Activated T-helper 2 cell treated with anti-CD3 and anti-CD28 coated beads, Interferon-gamma antibody, Interleukin-2, Interleukin-4, amounts not matched to agents 10 μg/mL and 5 μg/mL and 100 μg/mL, durations not matched to agents 14 hours and 24 hours and 36 hours (primary cell): ENCODE measurements around the gene SYPL2. TPM values are rescaled to one million over a fixed set of nuclear protein-coding genes. Genes with fewer than 3 reads are reported as not detected.

Experiments
- DNase-seq: peaks from one replicate; pipeline ENCODE4 v3.0.0; 2021; ENCODE audit warnings: low spot score
- H3K27ac Mint-ChIP-seq: one replicate; pipeline ENCODE4 v1.8.0; 2021; ENCODE audit warnings: mixed read lengths
- H3K27me3 Mint-ChIP-seq: one replicate; pipeline ENCODE4 v1.8.0; 2021; ENCODE audit warnings: low read depth, mixed read lengths
- H3K36me3 Mint-ChIP-seq: one replicate; pipeline ENCODE4 v1.8.0; 2021; ENCODE audit warnings: low read depth, mixed read lengths
- H3K4me1 Mint-ChIP-seq: one replicate; pipeline ENCODE4 v1.8.0; 2021; ENCODE audit warnings: low read depth, mixed read lengths
- H3K4me3 Mint-ChIP-seq: one replicate; pipeline ENCODE4 v1.8.0; 2021; ENCODE audit warnings: low read depth, mild to moderate bottlenecking, moderate library complexity, mixed read lengths
- H3K9me3 Mint-ChIP-seq: one replicate; pipeline ENCODE4 v1.8.0; 2021; ENCODE audit warnings: mixed read lengths
- intact Hi-C: fragments of 100-400 bp; cut with micrococcal nuclease; formaldehyde crosslinking; loops from one replicate; pipeline ENCODE4 v1.15.1; 2023
- total RNA-seq: library from RNA; stranded (reverse); gene quantifications from 2 replicates; pipeline ENCODE4 v1.2.3, GENCODE V29; 2022

Gene SYPL2
- total RNA-seq, result 0.11 TPM in 1 of 2 replicates, not detected in the other

DNA sequence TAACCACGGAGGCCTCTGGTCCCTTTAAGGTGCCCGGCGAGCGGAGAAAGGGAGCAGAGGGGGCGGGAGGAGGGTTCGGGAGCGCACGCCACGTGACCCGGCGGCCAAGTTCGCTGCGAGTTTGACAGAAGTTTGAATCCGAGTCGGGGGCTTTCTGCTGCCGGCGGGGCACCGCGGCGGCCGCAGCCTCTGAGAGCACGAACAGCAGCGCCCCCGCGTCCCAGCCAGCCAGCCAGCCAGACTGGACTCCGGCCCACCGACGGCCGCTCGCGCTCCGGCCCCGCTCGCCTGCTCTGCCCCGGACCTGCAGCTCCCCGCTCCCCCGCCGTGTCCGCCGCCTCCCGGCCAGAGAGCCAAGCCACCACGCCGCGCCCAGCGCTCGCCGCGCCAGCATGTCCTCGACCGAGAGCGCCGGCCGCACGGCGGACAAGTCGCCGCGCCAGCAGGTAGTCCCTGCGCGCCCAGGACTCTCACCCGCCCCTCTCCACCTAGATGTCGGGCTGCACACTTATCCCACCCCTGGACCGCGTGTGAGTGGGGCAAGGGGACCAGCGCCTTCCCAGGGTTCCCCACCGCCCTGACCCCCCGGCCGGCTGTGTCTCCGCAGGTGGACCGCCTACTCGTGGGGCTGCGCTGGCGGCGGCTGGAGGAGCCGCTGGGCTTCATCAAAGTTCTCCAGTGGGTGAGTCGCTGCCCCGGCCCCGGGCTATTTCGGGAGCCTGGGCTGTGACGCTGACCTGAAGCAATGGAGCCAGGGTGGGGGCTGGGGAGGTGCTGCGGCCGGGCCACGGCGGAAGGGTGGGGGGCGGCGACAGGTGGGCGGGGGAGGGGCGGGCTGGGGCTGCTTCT is at the start of gene SYPL2:
Gene SYPL2 (plus strand): TSS at position 95 of the 849 bp plus-strand sequence. CDS start 298 bp downstream, at position 393.
- H3K4me1 Mint-ChIP-seq, result no peaks in the 10 kb centered on the region
- DNase-seq, result no peak
- peaks cover 84% of the 10 kb centered on the region for H3K27me3 Mint-ChIP-seq
- H3K9me3 Mint-ChIP-seq, result no peaks in the 10 kb centered on the region
- H3K4me3 Mint-ChIP-seq, result peak within 1 kb of the TSS; percentile 55
- intact Hi-C loops, result no loop called here
- H3K27ac Mint-ChIP-seq, result no peak within 1 kb of the TSS
- H3K36me3 Mint-ChIP-seq, result no peaks in the 10 kb centered on the region

DNA sequence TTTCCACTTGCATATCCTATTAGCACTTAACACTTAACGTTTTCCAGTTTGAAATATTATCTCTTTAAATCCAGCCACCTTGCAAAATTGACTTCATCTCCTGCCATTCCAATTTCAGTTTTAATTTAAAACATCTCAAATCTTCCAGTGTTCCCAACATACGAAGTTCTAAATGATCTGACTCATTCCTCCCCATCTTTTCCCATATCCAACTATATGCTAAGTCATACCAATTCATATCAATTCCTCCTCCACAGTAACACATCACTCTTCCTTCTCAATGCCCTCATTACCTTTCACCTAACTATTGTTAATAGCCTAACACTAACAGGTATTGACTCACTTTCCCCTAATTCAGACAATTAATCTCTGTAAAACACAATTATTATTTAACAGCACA is 42.8 kb upstream of the SYPL2 start:
- peak overlapping the region; percentile 12 for H3K27ac Mint-ChIP-seq
- H3K9me3 Mint-ChIP-seq, result no peaks in the 10 kb centered on the region
- DNase-seq, result no peak
- H3K4me3 Mint-ChIP-seq, result peak overlapping the region; percentile 6
- peaks cover 28% of the 10 kb centered on the region for H3K4me1 Mint-ChIP-seq
- peaks cover 58% of the 10 kb centered on the region for H3K36me3 Mint-ChIP-seq
- intact Hi-C loops, result no loop called here
- no peaks in the 10 kb centered on the region for H3K27me3 Mint-ChIP-seq

GRCh38 chr1:109425391-109426280 is 40.7 kb upstream of the SYPL2 start:
- Mint-ChIP-seq H3K4me3 (peak overlapping the region; percentile 95), H3K4me1 (peaks cover 28% of the 10 kb centered on the region), H3K27ac (peak overlapping the region; percentile 97), H3K27me3 (no peaks in the 10 kb centered on the region), H3K36me3 (peaks cover 41% of the 10 kb centered on the region), H3K9me3 (no peaks in the 10 kb centered on the region)
- intact Hi-C loops, result loop anchor here (1.0 to 5.0 kb wide), 8 partner anchors 27 to 913 kb away; partner anchors contain the start of genes AMPD2, ATXN7L2, GNAI3 and GNAT2
- no peak for DNase-seq

DNA sequence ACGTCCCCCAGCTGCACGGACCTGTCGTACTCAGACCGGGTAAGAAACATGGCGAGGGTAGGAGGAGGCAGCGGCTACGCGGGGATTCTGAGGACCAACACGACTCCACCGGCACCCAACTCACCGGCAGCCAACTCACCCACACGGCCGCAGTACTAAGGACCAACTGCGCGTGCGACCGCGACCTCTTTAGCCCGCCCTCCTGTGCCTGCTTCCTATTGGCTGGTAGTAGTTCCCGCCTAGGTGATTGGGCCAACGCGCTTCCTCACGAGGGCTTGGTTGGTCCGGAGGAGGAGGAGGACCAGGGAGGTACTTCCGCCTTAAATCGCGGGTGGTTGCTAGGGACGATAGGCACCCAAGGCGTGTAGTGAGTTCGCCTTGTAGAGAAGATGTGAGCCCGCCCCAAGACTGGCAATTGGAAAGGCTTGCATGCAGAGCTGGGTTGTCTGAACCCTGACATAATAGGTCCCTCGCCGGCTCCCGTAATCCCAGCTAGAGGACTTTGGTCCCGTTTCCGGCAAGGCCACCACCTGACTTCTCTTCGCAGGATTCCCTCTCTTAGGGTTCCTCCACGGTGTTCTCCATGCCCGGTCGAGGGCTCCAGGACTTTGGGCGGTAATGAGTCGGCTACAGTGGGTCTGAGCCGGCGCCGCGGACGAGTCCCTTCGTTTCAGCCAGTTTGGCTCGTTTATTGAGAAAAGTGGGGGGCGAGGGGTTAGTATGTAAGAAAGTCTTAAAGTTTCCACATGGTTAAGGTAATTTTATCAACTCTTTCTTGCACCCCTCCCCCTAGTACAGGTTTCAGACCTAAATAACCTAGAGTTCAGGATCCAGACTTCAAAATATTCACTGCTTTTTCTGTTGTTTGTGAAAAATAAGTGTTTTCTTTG is 39.8 kb upstream of the SYPL2 start, which contains the start of gene PSMA5:
Gene PSMA5 (minus strand): TSS at position 168 of the 890 bp plus-strand sequence. CDS start 118 bp downstream, at position 50.
- peaks cover 32% of the 10 kb centered on the region for H3K36me3 Mint-ChIP-seq
- peak; percentile 96 for DNase-seq
- H3K9me3 Mint-ChIP-seq, result no peaks in the 10 kb centered on the region
- peak within 1 kb of the TSS; percentile 97 for H3K27ac Mint-ChIP-seq
- H3K4me1 Mint-ChIP-seq, result peaks cover 28% of the 10 kb centered on the region
- peak within 1 kb of the TSS; percentile 95 for H3K4me3 Mint-ChIP-seq
- intact Hi-C loops, result loop anchor here (1.0 to 5.0 kb wide), 8 partner anchors 28 to 912 kb away; partner anchors contain the start of genes AMPD2, ATXN7L2, GNAI3 and GNAT2
- H3K27me3 Mint-ChIP-seq, result no peaks in the 10 kb centered on the region

DNA sequence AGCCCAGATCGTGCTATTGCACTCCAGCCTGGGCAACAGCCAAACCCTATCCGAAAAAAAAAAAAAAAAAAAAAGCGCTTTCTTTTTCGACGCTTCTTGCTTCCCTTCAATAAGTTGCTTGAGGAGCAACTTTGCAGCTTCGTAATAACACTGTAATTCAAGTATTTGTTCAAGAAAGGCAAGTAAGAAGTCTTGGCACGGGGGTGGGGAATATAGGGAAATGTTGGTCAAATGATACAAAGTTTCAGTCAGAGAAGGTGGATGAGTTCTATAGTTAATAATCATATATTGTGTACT is 39.2 kb upstream of the SYPL2 start:
- intact Hi-C loops, result loop anchor here (2.0 to 5.0 kb wide), 6 partner anchors 28 to 912 kb away; partner anchors contain the start of genes AMPD2, GNAI3, GNAT2 and RBM15
- peaks cover 25% of the 10 kb centered on the region for H3K4me1 Mint-ChIP-seq
- H3K27me3 Mint-ChIP-seq, result no peaks in the 10 kb centered on the region
- H3K36me3 Mint-ChIP-seq, result peaks cover 29% of the 10 kb centered on the region
- peak overlapping the region; percentile 95 for H3K4me3 Mint-ChIP-seq
- DNase-seq, result no peak
- no peaks in the 10 kb centered on the region for H3K9me3 Mint-ChIP-seq
- peak overlapping the region; percentile 97 for H3K27ac Mint-ChIP-seq

DNA sequence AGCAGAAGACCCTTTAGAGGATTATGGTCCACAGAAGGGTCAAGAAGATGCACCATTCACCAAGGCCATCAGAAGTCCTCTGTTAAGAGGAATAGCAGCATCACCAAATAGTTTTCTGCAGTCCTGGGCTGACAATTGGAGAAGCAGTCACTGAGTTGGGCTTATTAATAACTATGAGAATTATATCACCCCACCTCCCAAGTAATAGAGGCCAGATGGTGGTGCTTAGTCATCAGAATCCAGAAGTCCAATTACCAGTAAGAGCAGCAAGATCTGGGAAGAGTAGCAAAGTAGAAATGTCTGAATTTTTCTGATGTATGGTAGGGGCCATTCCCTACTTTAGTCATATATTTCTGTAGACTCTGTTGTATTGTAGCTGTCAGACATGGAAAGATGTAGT is 34.0 kb upstream of the SYPL2 start:
- H3K4me3 Mint-ChIP-seq, result no peak overlapping the region
- H3K36me3 Mint-ChIP-seq, result no peaks in the 10 kb centered on the region
- intact Hi-C loops, result no loop called here
- H3K9me3 Mint-ChIP-seq, result peaks cover 3% of the 10 kb centered on the region
- peaks cover 7% of the 10 kb centered on the region for H3K4me1 Mint-ChIP-seq
- no peaks in the 10 kb centered on the region for H3K27me3 Mint-ChIP-seq
- H3K27ac Mint-ChIP-seq, result no peak overlapping the region
- no peak for DNase-seq

DNA sequence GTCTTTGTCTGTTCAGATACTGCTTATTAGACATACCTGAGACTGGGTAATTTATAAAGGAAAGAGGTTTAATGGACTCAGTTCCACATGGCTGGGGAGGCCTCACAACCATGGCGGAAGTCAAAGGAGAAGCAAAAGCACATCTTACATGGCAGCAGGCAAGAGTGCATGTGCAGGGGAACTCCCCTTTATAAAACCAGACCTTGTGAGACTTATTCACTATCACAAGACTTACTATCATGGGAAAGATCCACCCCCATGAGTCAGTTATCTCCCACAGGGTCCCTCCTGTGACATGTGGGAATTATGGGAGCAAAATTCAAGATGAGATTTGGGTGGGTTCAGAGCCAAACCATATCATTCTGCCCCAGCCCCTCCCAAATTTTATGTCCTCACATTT is 33.0 kb upstream of the SYPL2 start:
- Mint-ChIP-seq H3K9me3 (peaks cover 3% of the 10 kb centered on the region), H3K4me1 (peaks cover 6% of the 10 kb centered on the region), H3K36me3 (no peaks in the 10 kb centered on the region), H3K4me3 (no peak overlapping the region), H3K27me3 (no peaks in the 10 kb centered on the region), H3K27ac (no peak overlapping the region)
- intact Hi-C loops, result no loop called here
- DNase-seq, result no peak

DNA sequence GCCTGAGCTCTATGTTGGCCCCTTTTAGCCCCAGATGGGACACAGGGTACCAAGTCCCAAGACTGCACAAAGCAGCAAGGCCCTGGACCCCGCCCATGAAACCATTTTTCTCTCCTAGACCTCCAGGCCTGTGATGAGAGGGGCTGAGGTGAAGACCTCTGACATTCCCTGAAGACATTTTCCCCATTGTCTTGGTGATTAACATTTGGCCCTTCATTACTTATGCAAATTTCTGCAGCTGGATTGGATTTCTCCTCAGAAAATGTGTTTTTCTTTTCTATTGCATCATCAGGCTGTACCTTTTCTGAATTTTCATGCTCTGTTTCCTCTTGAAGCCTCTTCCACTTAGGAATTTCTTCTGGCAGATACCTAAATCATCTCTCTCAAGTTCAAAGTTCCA is 31.9 kb upstream of the SYPL2 start:
- Mint-ChIP-seq H3K4me3 (no peak overlapping the region), H3K36me3 (no peaks in the 10 kb centered on the region), H3K4me1 (peaks cover 4% of the 10 kb centered on the region), H3K27ac (no peak overlapping the region), H3K9me3 (peaks cover 3% of the 10 kb centered on the region), H3K27me3 (no peaks in the 10 kb centered on the region)
- intact Hi-C loops, result no loop called here
- DNase-seq, result no peak

DNA sequence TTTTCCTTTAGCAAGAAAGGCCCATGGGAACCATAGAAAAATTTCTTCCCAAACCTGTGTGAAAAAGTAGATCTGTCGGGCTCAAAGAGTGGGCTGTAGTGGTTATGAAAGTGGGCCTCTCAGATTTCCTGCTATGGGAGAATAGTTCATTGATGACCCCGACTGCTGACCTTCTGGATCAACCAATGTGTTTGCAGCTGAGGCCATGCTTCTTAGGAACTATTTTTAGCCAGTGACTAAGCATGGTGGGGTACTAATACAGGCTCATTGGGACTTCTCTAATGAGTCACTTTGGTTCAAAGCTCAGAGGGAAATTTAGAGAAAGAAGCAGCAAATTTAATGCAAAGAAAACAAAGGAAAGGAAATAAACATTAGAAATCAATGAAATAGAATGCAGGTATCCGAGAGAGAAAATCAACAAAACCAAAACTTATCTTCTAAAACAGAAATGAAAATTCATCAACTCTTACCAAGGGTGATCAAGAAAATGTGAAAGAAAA is 27.5 kb upstream of the SYPL2 start:
- no peaks in the 10 kb centered on the region for H3K9me3 Mint-ChIP-seq
- H3K4me1 Mint-ChIP-seq, result no peaks in the 10 kb centered on the region
- no peaks in the 10 kb centered on the region for H3K36me3 Mint-ChIP-seq
- H3K27me3 Mint-ChIP-seq, result no peaks in the 10 kb centered on the region
- no peak for DNase-seq
- H3K4me3 Mint-ChIP-seq, result no peak overlapping the region
- H3K27ac Mint-ChIP-seq, result no peak overlapping the region
- intact Hi-C loops, result no loop called here

- no peak overlapping the region for H3K27ac Mint-ChIP-seq
- peaks cover 8% of the 10 kb centered on the region for H3K27me3 Mint-ChIP-seq
- no peaks in the 10 kb centered on the region for H3K36me3 Mint-ChIP-seq
- intact Hi-C loops, result no loop called here
- no peaks in the 10 kb centered on the region for H3K9me3 Mint-ChIP-seq
- no peak overlapping the region for H3K4me3 Mint-ChIP-seq
- DNase-seq, result no peak
- H3K4me1 Mint-ChIP-seq, result no peaks in the 10 kb centered on the region
Measured at GRCh38 chr1:109441069-109441468, 25.3 kb upstream of the SYPL2 start.

- no peak for DNase-seq
- Mint-ChIP-seq H3K9me3 (no peaks in the 10 kb centered on the region), H3K36me3 (no peaks in the 10 kb centered on the region), H3K4me1 (no peaks in the 10 kb centered on the region), H3K4me3 (no peak overlapping the region), H3K27ac (no peak overlapping the region), H3K27me3 (peaks cover 19% of the 10 kb centered on the region)
- intact Hi-C loops, result no loop called here
Measured at GRCh38 chr1:109443476-109443875, 22.9 kb upstream of the SYPL2 start.

DNA sequence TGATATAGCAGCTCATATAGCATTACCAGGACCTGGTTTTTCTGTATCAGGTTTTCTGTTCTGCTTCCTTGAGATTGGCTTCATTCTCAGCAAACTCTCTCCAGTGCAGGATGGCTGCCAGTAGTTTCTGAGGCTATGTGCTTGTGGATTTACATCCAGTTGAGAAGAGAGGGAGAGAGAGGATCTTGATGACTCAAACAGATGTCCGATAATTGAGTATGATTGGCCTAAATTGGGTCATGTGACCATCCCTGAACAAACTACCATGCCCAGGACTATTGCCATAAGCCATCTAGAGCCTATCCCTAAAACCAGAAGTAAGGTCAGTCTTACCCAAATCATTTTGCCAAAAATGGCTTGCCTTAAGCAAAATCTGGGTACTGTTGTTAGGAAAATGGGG is 22.0 kb upstream of the SYPL2 start:
- H3K9me3 Mint-ChIP-seq, result no peaks in the 10 kb centered on the region
- H3K27ac Mint-ChIP-seq, result no peak overlapping the region
- intact Hi-C loops, result no loop called here
- peaks cover 21% of the 10 kb centered on the region for H3K27me3 Mint-ChIP-seq
- H3K4me1 Mint-ChIP-seq, result no peaks in the 10 kb centered on the region
- no peaks in the 10 kb centered on the region for H3K36me3 Mint-ChIP-seq
- no peak for DNase-seq
- no peak overlapping the region for H3K4me3 Mint-ChIP-seq
